Type B pancreatic cell (in vitro differentiated cells): ENCODE results near the gene CSPG5. TPM values are rescaled to one million over a fixed set of nuclear protein-coding genes. Genes with fewer than 3 reads are reported as not detected.
A peak's percentile ranks its signal among the peaks of the same experiment; 100 is the strongest.

Experiments
- DNase-seq: peaks from one replicate; pipeline ENCODE4 v3.0.0; 2021; ENCODE audit warnings: mixed read lengths; ENCODE audit not compliant: unreplicated experiment; ENCODE audit errors: extremely low spot score
- H3K27ac Mint-ChIP-seq: 2 replicates; pipeline ENCODE4 v1.8.0; 2021; ENCODE audit warnings: mild to moderate bottlenecking, mixed read lengths
- H3K27me3 Mint-ChIP-seq: 2 replicates; pipeline ENCODE4 v1.8.0; 2021; ENCODE audit warnings: mixed read lengths
- H3K36me3 Mint-ChIP-seq: 2 replicates; pipeline ENCODE4 v1.8.0; 2021; ENCODE audit warnings: mixed read lengths
- H3K4me1 Mint-ChIP-seq: one replicate; pipeline ENCODE4 v1.8.0; 2021; ENCODE audit warnings: mixed read lengths; ENCODE audit not compliant: unreplicated experiment
- H3K4me3 Mint-ChIP-seq: 2 replicates; pipeline ENCODE4 v1.8.0; 2021; ENCODE audit warnings: mild to moderate bottlenecking, mixed read lengths
- H3K9me3 Mint-ChIP-seq: 2 replicates; pipeline ENCODE4 v1.8.0; 2021; ENCODE audit warnings: mixed read lengths
- total RNA-seq: library from RNA; stranded (reverse); gene quantifications from 2 replicates; pipeline ENCODE4 v1.2.1, GENCODE V29; 2021; ENCODE audit warnings: low replicate concordance
- TF ChIP-seq, protein P1 (sequence below): fragments of 200-600 bp; sonication (generic); conservative IDR thresholded peaks from 2 replicates; pipeline ENCODE4 v1.5.0; 2021; ENCODE audit warnings: antibody characterized with exemption, mild to moderate bottlenecking

The CSPG5 gene
- total RNA-seq, 1 donor from 2014 or later: 2.1 TPM

DNA sequence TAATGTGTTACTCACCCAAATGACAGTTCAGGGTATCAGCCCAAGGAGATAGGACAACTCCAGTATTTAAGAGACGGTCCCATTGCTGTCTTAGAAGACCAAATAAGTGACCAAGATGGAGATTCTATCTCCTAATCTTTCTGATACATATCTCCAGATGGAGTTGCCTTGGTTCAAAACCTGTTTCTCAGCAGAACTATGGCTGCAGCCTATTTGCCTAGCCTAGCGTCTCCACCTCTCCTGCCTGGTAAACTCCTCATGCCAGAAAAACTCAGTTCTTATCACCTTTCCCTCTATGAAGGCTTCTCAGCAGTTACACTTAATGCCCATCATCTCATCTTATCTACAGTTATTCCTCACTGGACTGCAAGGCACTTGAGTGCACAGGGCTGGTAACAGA lies 1.2 kb upstream of the CSPG5 start:
- Mint-ChIP-seq H3K9me3 (no peaks in the 10 kb centered on the region), H3K4me1 (no peaks in the 10 kb centered on the region), H3K4me3 (peak overlapping the region; percentile 80), H3K27me3 (peaks cover 45% of the 10 kb centered on the region), H3K36me3 (no peaks in the 10 kb centered on the region), H3K27ac (peak overlapping the region; percentile 1)
- TF ChIP-seq, protein P1, sequence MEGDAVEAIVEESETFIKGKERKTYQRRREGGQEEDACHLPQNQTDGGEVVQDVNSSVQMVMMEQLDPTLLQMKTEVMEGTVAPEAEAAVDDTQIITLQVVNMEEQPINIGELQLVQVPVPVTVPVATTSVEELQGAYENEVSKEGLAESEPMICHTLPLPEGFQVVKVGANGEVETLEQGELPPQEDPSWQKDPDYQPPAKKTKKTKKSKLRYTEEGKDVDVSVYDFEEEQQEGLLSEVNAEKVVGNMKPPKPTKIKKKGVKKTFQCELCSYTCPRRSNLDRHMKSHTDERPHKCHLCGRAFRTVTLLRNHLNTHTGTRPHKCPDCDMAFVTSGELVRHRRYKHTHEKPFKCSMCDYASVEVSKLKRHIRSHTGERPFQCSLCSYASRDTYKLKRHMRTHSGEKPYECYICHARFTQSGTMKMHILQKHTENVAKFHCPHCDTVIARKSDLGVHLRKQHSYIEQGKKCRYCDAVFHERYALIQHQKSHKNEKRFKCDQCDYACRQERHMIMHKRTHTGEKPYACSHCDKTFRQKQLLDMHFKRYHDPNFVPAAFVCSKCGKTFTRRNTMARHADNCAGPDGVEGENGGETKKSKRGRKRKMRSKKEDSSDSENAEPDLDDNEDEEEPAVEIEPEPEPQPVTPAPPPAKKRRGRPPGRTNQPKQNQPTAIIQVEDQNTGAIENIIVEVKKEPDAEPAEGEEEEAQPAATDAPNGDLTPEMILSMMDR: no peak
- no peak for DNase-seq

DNA sequence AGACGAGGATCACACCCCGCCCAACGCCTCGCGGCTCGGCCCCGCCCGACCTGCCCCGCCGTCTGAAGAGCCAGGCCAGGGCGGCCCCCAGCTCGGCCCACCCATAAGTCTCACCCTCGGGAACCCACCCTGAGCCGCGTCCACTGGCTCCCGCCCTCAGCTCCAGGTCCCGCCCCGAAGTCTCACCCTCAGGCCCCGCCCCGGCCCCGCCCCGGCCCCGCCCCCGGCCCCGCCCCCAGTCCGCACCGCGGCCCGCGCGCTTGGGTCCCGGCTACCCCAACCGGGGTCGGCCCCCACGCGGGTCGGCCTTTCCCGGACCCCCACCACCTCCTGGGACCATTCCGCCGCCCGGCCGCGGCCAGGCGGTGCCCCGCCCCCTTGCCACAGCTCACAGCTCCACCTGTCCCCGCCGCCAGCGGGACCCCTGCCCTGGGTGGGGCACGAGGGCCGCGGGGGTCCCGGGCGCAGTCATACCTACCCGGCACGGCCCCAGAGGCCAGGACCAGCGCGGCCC lies 489 bp downstream of the CSPG5 start:
- H3K27ac Mint-ChIP-seq: no peak overlapping the region
- no peaks in the 10 kb centered on the region for H3K36me3 Mint-ChIP-seq
- H3K4me3 Mint-ChIP-seq: peak overlapping the region; percentile 55
- H3K9me3 Mint-ChIP-seq: no peaks in the 10 kb centered on the region
- peaks cover 58% of the 10 kb centered on the region for H3K27me3 Mint-ChIP-seq
- DNase-seq: no peak
- TF ChIP-seq, protein P1: no peak
- H3K4me1 Mint-ChIP-seq: peaks cover 9% of the 10 kb centered on the region

DNA sequence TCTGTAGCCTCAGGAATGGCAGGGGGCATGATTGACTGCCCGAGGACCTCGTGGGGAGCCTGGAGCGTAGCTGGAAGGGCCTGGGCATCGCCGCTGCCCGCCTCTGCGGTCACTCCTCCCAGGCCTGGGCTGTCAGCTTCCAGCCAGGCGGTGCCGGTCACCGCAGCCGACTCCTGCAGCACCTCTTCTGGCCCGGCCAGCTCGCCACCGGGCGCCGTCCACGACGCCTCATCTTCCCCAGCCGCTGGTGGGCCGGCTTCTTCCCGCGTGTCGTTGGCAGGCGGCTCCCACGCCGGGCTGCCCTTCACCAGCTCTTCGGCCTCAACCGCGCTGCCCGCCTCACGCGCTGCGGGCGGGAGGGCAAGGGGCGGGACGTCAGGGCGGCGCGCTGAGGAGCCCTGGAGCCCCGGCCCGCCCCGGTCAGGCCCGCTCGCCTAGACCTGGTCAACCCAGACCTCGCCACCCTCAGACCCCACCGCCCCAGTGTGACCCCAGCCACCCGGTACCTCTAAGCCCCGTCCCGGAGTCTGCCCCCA lies 1.0 kb downstream of the CSPG5 start:
- no peaks in the 10 kb centered on the region for H3K9me3 Mint-ChIP-seq
- no peak for DNase-seq
- peaks cover 61% of the 10 kb centered on the region for H3K27me3 Mint-ChIP-seq
- peaks cover 12% of the 10 kb centered on the region for H3K4me1 Mint-ChIP-seq
- no peak overlapping the region for H3K27ac Mint-ChIP-seq
- TF ChIP-seq, protein P1: no peak
- H3K4me3 Mint-ChIP-seq: peak overlapping the region; percentile 55
- H3K36me3 Mint-ChIP-seq: no peaks in the 10 kb centered on the region

DNA sequence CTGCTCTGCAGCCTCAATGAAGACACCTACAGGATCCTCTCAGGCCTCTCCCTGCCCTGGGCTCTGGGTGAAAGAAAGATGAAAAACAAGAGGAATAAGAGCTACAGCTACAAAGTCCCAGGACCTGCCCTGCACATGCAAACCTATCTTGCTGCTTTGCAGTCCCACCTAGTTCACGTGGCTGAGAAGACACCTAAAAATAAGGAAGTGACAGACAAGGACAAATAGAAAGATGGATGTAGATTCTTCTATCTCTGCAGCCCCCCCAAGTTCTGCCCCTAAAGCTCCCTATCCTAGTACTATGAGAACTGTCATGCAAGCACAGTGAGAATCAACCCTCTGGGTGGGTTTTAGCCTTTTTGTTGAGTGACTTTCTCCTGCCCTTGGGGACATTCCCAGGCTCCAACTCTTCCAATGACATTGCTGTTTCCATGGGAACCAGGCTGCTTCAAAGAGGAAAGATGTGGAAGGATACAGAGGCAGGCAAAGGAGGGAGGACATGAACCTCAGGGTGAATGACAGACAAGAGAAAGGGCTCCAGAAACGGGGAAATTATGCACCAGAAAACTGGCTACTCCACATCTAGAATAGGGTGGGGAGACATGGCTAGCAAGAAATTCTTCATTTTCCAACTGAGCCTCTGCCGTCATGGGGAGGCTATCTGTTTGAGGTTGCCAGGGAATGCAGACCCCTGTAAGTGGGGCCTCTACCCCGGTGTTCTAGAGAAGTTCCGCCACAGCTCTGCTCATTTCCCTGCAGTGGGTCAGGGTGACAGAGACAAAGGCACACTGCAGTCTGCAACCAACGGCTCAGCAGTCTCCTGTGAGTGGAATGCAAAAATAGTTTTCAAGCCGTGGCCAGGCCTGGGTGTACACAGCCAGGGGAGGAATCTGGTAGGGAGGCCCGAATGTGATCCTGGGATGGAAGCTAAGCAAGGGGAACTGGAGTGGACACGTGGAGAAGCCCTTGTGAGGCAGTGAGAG lies 5.2 kb downstream of the CSPG5 start:
- no peaks in the 10 kb centered on the region for H3K36me3 Mint-ChIP-seq
- DNase-seq: no peak
- TF ChIP-seq, protein P1: no peak
- H3K4me1 Mint-ChIP-seq: peaks cover 24% of the 10 kb centered on the region
- H3K27me3 Mint-ChIP-seq: peaks cover 49% of the 10 kb centered on the region
- H3K27ac Mint-ChIP-seq: peak overlapping the region; percentile 86
- no peaks in the 10 kb centered on the region for H3K9me3 Mint-ChIP-seq
- H3K4me3 Mint-ChIP-seq: peak overlapping the region; percentile 65

DNA sequence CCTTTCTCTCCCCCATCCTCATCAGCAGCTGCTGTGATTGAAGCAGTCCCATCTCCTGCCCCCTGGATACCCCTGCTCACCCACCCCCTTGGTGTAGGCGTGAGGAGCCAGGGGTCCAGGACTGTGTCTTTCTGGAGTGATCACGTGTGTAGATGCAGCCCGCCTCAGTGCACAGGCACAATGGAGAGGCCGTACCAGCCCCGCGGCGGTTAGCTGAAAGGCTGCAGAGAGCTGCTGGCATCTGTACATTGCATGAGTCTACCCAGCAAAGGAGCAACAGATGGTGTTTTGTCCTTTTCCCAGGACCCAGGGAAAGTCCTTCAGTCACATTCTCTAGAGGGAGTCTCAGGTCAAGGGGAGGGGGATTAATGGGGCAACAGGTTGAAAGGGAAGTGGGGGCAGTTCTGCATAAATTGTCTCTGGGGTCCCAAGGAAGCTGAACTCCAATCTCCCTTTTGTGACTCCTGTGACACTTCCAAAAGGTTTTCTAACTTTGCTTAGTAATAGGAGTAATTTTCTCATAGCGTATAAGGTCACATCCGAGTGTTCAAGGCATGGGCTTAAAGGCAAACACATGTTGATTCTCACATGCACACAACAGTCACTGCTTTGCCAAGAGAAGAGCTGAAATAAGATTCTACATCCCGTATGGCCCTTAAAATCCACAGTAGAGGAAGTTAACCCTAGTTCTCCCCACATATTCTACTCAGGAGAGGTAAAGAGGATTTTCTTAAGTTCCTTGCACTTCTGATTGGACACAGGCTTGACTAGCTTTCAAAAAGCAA lies 7.1 kb downstream of the CSPG5 start:
- H3K4me1 Mint-ChIP-seq: peaks cover 24% of the 10 kb centered on the region
- TF ChIP-seq, protein P1: no peak
- no peaks in the 10 kb centered on the region for H3K36me3 Mint-ChIP-seq
- no peak for DNase-seq
- no peaks in the 10 kb centered on the region for H3K9me3 Mint-ChIP-seq
- H3K27ac Mint-ChIP-seq: peak overlapping the region; percentile 73
- H3K4me3 Mint-ChIP-seq: peak overlapping the region; percentile 25
- peaks cover 47% of the 10 kb centered on the region for H3K27me3 Mint-ChIP-seq
